Rectal smooth muscle tissue (tissue), 1 donor: ENCODE results near the gene RASA3.
A peak's percentile ranks its signal among the peaks of the same experiment; 100 is the strongest.
"Not testable (repeated sequence)": the region's sequence is repeated elsewhere in the genome, so short reads cannot be mapped to it uniquely, and the experiment has no call there.

Experiments
- H3K27ac ChIP-seq: one replicate; pipeline ENCODE4 v1.7.0; 2013; ENCODE audit warnings: low read depth, low read length, inconsistent platforms
- H3K27me3 ChIP-seq: one replicate; pipeline ENCODE4 v1.7.0; 2013; ENCODE audit warnings: low read length; ENCODE audit not compliant: control insufficient read depth, insufficient read depth
- H3K36me3 ChIP-seq: one replicate; pipeline ENCODE4 v1.7.0; 2013; ENCODE audit warnings: low read length; ENCODE audit not compliant: control insufficient read depth, insufficient read depth
- H3K4me1 ChIP-seq: one replicate; pipeline ENCODE4 v1.7.0; 2013; ENCODE audit warnings: low read length; ENCODE audit not compliant: control insufficient read depth, insufficient read depth
- H3K4me3 ChIP-seq: one replicate; pipeline ENCODE4 v1.7.0; 2013; ENCODE audit warnings: low read length
- H3K9ac ChIP-seq: one replicate; pipeline ENCODE4 v1.7.0; 2013; ENCODE audit warnings: low read length

Gene RASA3

GRCh38 chr13:114102131-114102520, 30.3 kb downstream of the RASA3 start:
- peaks cover 2% of the 10 kb centered on the region for H3K36me3 ChIP-seq
- H3K9ac ChIP-seq, result no peak overlapping the region
- H3K27ac ChIP-seq, result no peak overlapping the region
- peaks cover 17% of the 10 kb centered on the region for H3K4me1 ChIP-seq
- no peak overlapping the region for H3K4me3 ChIP-seq
- H3K27me3 ChIP-seq, result no peaks in the 10 kb centered on the region

GRCh38 chr13:114101358-114102130, 30.9 kb downstream of the RASA3 start:
- Histone ChIP-seq H3K9ac (no peak overlapping the region), H3K27ac (peak overlapping the region; percentile 34), H3K4me1 (peaks cover 17% of the 10 kb centered on the region), H3K4me3 (no peak overlapping the region), H3K27me3 (no peaks in the 10 kb centered on the region), H3K36me3 (no peaks in the 10 kb centered on the region)

- no peak overlapping the region for H3K4me3 ChIP-seq
- peaks cover 14% of the 10 kb centered on the region for H3K4me1 ChIP-seq
- H3K36me3 ChIP-seq, result no peaks in the 10 kb centered on the region
- no peak overlapping the region for H3K9ac ChIP-seq
- no peaks in the 10 kb centered on the region for H3K27me3 ChIP-seq
- peak overlapping the region; percentile 59 for H3K27ac ChIP-seq
Observed at GRCh38 chr13:114100446-114101357, 31.7 kb downstream of the RASA3 start.

GRCh38 chr13:114099918-114100445, 32.4 kb downstream of the RASA3 start:
- Histone ChIP-seq H3K9ac (no peak overlapping the region), H3K4me3 (no peak overlapping the region), H3K27me3 (no peaks in the 10 kb centered on the region), H3K27ac (peak overlapping the region; percentile 59), H3K36me3 (no peaks in the 10 kb centered on the region), H3K4me1 (peaks cover 9% of the 10 kb centered on the region)

- H3K27ac ChIP-seq, result peak overlapping the region; percentile 65
- peaks cover 9% of the 10 kb centered on the region for H3K4me1 ChIP-seq
- peak overlapping the region; percentile 12 for H3K4me3 ChIP-seq
- no peak overlapping the region for H3K9ac ChIP-seq
- no peaks in the 10 kb centered on the region for H3K36me3 ChIP-seq
- H3K27me3 ChIP-seq, result no peaks in the 10 kb centered on the region
Observed at GRCh38 chr13:114099191-114099590, 33.2 kb downstream of the RASA3 start.

- H3K9ac ChIP-seq, H3K27me3 ChIP-seq, H3K36me3 ChIP-seq, H3K4me3 ChIP-seq, H3K4me1 ChIP-seq: not testable (repeated sequence)
- peak overlapping the region; percentile 65 for H3K27ac ChIP-seq
Observed at GRCh38 chr13:114098689-114099056, 33.8 kb downstream of the RASA3 start.

- H3K4me3 ChIP-seq, result no peak overlapping the region
- H3K27ac ChIP-seq, result peak overlapping the region; percentile 65
- H3K27me3 ChIP-seq, result no peaks in the 10 kb centered on the region
- no peaks in the 10 kb centered on the region for H3K36me3 ChIP-seq
- no peak overlapping the region for H3K9ac ChIP-seq
- H3K4me1 ChIP-seq, result peaks cover 9% of the 10 kb centered on the region
Observed at GRCh38 chr13:114097893-114098688, 34.3 kb downstream of the RASA3 start.

- H3K9ac ChIP-seq, result no peak overlapping the region
Observed at GRCh38 chr13:114097212-114097892, 35.1 kb downstream of the RASA3 start.

GRCh38 chr13:114096811-114097211, 35.6 kb downstream of the RASA3 start:
- Histone ChIP-seq H3K36me3 (no peaks in the 10 kb centered on the region), H3K27me3 (no peaks in the 10 kb centered on the region), H3K4me1 (peaks cover 9% of the 10 kb centered on the region), H3K9ac (no peak overlapping the region), H3K27ac (no peak overlapping the region), H3K4me3 (no peak overlapping the region)

More at GRCh38 chr13:114097212-114097892, 35.1 kb downstream of the RASA3 start:
- no peak overlapping the region for H3K27ac ChIP-seq
- H3K4me1 ChIP-seq, result peaks cover 9% of the 10 kb centered on the region
- H3K27me3 ChIP-seq, result no peaks in the 10 kb centered on the region
- no peaks in the 10 kb centered on the region for H3K36me3 ChIP-seq
- no peak overlapping the region for H3K4me3 ChIP-seq

GRCh38 chr13:114096031-114096485, 36.4 kb downstream of the RASA3 start:
- no peak overlapping the region for H3K27ac ChIP-seq
- no peak overlapping the region for H3K9ac ChIP-seq
- peaks cover 6% of the 10 kb centered on the region for H3K4me1 ChIP-seq
- H3K36me3 ChIP-seq, result no peaks in the 10 kb centered on the region
- H3K4me3 ChIP-seq, result no peak overlapping the region
- H3K27me3 ChIP-seq, result no peaks in the 10 kb centered on the region

- no peaks in the 10 kb centered on the region for H3K36me3 ChIP-seq
- no peak overlapping the region for H3K27ac ChIP-seq
- H3K9ac ChIP-seq, result no peak overlapping the region
- H3K4me1 ChIP-seq, result peaks cover 4% of the 10 kb centered on the region
- H3K27me3 ChIP-seq, result no peaks in the 10 kb centered on the region
- no peak overlapping the region for H3K4me3 ChIP-seq
Observed at GRCh38 chr13:114095486-114095885, 36.9 kb downstream of the RASA3 start.
